ENCODE results near the gene TBC1D9.

DNA sequence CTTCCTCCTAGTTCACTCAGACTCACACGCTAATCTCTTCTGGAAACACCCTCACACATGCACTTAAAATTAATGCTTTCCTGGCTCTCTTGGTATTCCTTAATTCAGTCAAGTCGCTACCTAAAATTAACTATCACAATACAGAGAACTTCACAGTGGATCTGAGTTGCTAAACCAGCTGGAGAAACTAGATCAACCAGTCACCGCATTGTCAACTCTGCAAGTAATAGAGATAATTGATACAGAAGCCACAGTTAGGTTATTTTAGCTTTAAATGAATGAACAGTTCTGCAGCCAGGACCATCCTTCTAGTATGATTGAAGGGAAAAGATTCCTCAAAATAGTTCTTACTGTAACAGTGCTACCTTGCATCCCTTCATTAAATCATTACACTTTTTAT lies 6.0 kb upstream of the TBC1D9 start:
- TF ChIP-seq, protein P1, sequence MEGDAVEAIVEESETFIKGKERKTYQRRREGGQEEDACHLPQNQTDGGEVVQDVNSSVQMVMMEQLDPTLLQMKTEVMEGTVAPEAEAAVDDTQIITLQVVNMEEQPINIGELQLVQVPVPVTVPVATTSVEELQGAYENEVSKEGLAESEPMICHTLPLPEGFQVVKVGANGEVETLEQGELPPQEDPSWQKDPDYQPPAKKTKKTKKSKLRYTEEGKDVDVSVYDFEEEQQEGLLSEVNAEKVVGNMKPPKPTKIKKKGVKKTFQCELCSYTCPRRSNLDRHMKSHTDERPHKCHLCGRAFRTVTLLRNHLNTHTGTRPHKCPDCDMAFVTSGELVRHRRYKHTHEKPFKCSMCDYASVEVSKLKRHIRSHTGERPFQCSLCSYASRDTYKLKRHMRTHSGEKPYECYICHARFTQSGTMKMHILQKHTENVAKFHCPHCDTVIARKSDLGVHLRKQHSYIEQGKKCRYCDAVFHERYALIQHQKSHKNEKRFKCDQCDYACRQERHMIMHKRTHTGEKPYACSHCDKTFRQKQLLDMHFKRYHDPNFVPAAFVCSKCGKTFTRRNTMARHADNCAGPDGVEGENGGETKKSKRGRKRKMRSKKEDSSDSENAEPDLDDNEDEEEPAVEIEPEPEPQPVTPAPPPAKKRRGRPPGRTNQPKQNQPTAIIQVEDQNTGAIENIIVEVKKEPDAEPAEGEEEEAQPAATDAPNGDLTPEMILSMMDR (IDR thresholded peaks at IDR 0.05), result no peak
- no peak for TF ChIP-seq POLR2A (IDR thresholded peaks at IDR 0.05)
- no peak for TF ChIP-seq POLR2AphosphoS5 (IDR thresholded peaks at IDR 0.05)
